GM19328 (cell line): ENCODE results near the gene TMEM132A.

Source experiments
- ATAC-seq: cut with Tn5 transposase; IDR thresholded peaks from one replicate; pipeline ENCODE4 v1.9.1; 2021; ENCODE audit warnings: mild to moderate bottlenecking, moderate library complexity; ENCODE audit not compliant: unreplicated experiment

The TMEM132A gene

DNA sequence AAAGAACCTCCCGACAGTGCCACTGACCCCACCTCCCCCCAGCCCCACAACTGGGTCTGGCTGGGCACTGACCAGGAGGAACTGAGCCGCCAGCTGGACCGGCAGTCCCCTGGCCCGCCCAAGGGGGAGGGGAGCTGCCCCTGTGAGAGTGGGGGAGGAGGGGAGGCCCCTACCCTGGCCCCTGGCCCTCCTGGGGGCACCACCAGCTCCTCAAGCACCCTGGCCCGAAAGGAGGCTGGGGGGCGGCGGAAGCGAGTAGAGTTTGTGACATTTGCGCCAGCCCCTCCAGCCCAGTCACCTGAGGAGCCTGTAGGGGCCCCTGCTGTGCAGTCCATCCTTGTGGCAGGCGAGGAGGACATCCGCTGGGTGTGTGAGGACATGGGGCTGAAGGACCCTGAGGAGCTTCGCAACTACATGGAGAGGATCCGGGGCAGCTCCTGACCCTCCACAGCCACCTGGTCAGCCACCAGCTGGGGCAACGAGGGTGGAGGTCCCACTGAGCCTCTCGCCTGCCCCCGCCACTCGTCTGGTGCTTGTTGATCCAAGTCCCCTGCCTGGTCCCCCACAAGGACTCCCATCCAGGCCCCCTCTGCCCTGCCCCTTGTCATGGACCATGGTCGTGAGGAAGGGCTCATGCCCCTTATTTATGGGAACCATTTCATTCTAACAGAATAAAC lies 12.3 kb downstream of the TMEM132A start:
- ATAC-seq, result no peak

- ATAC-seq, result no peak
These were observed 12.9 kb downstream of the TMEM132A start for GRCh38 chr11:60937144-60937527.

DNA sequence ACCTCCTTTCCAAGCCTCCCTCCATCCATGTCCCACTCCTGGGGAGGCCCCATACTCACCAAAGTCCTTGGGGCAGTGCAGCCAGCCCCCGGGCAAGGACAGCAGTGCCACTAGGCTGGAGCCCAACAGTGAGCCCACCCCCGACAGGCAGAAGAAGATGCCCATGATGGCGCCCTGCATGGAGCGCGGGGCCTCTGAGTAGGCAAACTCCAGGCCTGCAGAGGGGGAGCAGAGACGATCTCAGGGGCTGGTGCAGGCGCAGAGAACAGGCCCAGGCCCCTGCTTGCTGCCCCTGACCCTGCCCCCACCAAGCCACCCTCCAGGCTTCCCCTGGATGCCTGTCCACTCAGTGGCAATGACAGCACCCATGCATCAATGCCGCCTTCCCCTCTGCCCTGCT lies 13.6 kb downstream of the TMEM132A start:
- ATAC-seq, result no peak

DNA sequence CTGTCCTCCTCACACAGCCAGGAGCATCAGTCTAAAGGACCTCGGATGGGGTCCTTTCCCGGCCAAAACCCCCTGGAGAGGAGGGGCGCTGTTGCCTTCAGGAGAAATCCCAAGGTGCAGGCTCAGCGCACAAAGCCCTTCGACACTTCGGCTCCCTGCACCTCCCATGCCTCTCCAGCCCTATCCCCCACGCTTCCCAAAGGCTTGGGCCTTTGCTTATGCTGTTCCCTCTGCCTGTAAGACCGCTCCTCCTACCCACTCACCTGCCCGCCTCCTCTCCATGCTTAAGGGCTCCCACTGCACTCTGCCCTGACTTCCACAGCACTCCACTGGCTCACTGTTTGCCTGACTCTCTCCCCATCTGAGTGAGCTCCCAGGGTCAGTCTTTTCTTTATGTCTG lies 14.2 kb downstream of the TMEM132A start:
- ATAC-seq, result no peak

GRCh38 chr11:60939301-60939700 lies 15.0 kb downstream of the TMEM132A start:
- ATAC-seq, result no peak

GRCh38 chr11:60939855-60940254 lies 15.6 kb downstream of the TMEM132A start:
- ATAC-seq, result no peak

DNA sequence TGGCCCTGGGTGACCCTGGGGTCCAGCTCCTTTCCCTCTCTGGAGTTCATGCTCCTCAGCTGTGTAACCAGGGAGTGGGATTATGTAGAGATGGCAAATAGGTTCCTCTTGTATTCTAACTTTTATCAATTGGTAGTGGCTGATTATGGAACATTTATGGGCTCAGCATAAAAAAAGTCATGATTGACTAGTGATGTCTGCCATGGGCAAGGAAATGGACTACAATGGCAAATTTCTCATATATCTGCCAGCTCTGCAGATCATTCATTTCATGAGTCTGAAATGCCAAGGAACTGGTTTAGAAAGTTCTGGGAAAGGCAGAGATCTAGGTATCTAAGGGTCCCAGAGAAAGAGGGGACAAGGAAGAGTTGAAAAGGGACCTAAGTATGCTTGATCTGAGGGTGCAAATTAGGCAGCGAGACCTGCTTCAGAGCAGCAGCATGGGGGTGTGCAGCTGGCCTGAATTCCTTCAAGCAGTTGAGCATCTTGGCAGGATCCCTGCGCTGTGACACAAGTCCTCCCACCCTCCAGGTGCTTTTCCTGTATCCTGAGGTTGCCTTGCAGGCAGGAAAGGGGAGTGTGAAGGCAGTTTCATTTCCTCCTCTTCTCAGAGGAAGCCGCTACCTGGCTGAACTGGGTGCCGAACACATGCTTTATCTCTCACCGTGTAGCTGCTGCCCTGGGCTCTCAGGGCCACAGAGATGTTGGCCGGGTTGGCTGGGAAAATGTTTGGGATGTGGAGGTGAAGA lies 17.3 kb downstream of the TMEM132A start:
- no peak for ATAC-seq

DNA sequence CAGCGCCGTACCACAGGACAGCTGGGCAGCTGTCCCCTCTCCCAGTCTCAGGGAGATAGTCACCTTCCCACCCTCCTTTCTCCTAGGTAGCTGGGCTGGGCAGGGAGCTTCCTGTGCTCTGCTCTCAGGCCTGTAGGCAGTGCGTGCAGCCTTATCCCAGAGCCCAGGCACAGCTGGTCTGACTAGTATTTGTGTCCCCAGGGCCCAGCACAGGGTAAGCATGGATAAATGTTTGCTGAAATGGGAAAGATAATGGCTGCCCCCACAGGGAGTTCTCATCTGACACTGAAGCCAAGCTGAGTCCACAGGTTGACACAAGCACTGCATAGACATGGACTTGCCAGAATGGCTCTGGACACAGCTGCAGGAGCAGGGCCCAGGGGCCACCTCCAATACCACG lies 18.0 kb downstream of the TMEM132A start:
- ATAC-seq, result no peak

- no peak for ATAC-seq
These were observed 18.8 kb downstream of the TMEM132A start for GRCh38 chr11:60942970-60943565.

DNA sequence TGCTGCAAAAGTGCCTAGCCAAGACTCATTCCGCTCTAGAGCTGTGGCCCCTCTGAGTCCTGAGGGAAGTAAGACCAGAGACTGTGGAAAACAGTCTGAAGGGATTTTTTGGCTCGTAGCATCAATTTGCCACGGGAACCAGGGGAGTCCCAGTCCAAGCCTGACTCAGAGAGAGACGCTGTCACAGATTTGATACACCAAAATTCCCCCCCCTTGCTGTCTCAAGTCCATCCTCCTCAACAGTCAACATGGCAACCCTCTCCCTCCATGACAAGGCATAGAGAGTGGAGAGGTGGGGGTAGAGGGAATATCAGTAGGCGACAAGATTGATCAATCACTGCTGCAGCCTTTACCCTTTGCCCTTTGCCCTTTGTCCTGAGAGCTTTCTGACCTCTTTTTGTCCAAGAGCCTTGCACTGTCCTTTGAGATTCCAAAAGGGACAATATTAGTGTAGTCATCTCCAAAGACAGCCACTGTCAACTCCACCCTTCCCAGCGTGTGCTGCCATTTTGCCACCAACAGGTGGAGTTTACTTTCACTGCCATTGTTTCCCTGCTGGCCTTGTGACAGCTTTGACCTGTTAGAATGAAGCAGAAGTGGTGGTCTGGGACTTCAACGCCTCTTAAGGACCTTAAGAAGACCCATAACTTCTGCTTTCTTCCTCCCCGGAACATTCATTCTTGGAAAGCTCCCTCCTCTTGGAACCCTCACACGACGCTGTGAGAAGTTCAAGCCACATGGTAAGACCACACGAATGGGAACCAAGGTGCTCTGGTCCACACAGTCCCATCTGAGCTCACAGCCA lies 20.4 kb downstream of the TMEM132A start:
- no peak for ATAC-seq

GRCh38 chr11:60945295-60945667 lies 21.0 kb downstream of the TMEM132A start:
- ATAC-seq, result no peak

DNA sequence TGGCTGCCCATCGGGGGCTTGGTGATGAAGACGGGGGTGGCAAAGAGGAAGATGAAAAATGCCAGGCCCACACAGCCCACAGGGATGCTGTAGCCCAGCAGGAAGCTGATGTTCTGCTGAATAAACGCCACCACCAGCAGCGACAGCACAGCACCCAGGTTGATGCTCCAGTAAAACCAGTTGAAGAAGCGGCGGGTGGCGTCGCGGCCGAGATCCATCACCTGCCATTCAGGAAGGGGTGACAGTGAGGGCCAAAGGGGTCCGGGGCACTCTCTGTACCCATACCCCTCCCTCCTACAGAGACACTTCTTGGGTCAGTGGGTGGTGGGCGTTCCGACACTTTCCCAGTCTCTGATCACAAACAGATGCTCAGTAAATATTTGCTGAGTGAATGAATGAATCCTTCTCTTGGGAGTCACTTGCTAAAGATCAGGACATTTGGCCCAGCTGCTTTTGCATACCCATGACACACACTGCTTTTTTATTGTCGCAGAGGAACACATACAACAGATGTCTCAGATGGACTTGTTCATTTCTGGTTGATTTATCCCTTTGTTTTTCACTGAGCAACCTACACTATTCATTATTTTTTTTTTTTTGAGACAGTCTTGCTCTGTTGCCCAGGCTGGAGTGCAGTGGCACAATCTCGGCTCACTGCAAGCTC lies 22.5 kb downstream of the TMEM132A start:
- no peak for ATAC-seq

GRCh38 chr11:60947700-60948099 lies 23.4 kb downstream of the TMEM132A start:
- no peak for ATAC-seq

- no peak for ATAC-seq
These were observed 24.0 kb downstream of the TMEM132A start for GRCh38 chr11:60948250-60948649.

DNA sequence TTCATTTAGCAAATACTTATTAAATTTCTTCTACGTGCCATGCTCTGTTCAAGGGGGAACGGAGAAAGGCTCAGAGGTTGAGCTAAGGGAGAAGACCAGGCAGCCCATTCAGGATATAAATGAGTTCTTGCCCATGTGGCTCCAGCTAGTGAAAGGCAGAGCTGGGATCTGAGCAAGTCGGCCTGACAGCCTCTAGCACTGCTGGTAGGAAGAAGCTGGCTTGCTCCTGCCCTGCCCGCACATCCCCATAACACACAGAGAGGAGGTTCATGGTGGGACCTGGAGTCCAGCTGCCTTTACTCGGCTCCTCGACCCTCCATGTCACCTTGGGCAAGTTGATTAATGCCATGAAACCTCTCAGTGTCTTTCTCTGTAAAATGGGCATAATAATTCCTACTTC lies 25.8 kb downstream of the TMEM132A start:
- ATAC-seq, result no peak

DNA sequence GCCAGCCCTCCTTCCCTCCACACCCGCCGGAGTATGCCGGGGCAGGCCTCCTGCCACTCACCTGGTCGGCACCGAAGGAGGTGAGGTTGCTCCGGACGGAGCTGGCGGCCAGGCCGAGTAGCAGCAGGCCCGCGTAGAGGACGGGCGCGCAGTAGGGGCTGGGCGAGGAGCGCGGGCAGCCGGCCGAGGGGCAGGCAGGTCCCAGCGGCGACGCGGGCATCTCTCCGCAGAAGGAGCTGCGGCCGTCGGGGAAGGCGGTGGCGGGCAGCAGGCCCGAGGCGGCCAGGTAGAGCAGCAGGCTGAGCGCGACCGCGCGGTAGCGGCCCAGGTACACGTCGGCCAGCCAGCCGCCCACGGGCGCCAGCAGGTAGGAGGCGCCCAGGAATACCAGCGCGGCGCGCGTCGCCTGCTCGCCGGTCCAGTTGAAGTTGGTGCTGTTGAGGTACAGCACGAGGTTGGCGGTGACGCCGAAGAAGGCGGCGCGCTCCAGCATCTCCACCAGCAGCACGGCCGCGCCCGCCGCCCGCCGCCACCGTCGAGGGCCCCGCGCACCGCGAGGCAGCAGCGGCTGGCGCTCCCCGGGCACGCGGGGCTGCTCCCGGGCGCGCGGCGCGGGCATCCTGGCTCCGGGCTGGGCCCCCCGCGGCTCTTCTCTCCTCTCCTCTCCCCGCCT lies 26.8 kb downstream of the TMEM132A start:
- ATAC-seq, result no peak

DNA sequence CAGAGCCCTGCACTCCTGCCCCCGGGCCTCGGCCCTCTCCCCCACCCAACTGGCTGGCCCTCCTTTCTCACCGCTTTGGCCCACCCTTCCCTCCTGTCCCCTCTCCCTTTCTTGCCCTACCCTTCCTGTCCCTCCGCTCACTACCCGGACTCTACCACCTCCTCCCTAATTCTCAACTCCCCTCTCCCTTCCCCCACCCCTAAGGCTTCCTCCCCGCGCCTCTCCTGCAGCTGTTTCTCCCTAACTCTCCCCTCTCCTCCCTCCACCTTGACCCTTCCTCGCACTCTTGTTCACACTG lies 27.3 kb downstream of the TMEM132A start:
- ATAC-seq, result no peak

GRCh38 chr11:60951904-60952741 lies 27.9 kb downstream of the TMEM132A start, which contains the start of gene SLC15A3:
Gene SLC15A3, minus strand, starts transcription at chr11:60952176. Its CDS starts 625 bp downstream, at chr11:60951551.
- peak; percentile 70 for ATAC-seq

DNA sequence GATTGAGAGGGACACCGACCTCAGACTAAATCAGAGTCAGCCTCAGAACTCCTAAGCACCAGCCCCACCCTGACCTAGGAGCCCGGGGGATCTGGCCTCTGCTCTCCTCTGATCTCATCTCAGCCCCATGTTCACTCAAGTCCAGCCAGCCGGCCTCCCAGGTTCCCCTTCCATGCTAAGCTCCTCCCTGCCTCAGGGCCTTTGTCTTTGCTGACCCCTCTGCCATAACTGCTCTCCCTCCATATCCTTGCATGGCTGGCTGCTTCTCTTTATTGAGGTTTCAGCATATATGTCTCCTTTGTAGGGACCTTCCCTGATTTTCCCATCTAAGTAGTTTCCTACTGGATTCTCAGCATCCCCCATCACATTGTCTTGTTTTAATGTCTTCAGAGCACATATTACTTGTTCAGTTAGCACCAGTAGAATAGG lies 28.5 kb downstream of the TMEM132A start:
- ATAC-seq, result no peak

DNA sequence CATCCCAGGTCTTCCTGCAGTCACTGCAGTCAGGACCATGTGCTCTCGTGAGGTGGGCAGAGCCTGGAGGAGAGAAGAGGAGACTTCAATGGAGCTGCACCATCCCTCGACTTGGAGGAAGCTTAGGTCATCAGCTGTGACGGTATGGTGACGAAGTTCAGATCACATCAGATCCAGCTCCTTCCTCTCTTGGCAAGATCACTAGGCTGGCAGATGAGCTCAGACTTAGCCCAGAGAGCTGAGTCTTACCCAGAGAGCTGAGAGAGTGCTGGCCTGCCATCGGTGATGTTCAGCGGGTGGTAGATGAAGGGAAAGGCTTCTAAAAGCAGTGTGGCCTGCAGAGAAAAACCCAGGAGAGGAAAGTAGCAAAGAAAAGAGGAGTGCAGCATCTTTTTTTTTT lies 29.5 kb downstream of the TMEM132A start:
- ATAC-seq, result no peak
